Uterus (tissue), 4 donors: Measurements from ENCODE around the gene CADPS2. TPM values are rescaled to one million over a fixed set of nuclear protein-coding genes. Genes with fewer than 3 reads are reported as not detected.

Experiments used
- DNase-seq, 2 donors: peaks; one replicate each; pipeline ENCODE4 v3.0.0-alpha.2; 2019 to 2020
- H3K27ac ChIP-seq, 2 donors: fragments of 200-600 bp; sonication (generic); 1 replicate in 1 of 2; 2 replicates in 1 of 2; pipeline ENCODE4 v1.5.1; 2016 to 2018
- H3K27me3 ChIP-seq, 2 donors: fragments of 200-600 bp; sonication (generic); one replicate each; pipeline ENCODE4 v1.5.1; 2018 to 2019; ENCODE audit warnings: control low read depth in 1 of 2
- H3K36me3 ChIP-seq, 2 donors: fragments of 200-600 bp; sonication (generic); one replicate each; pipeline ENCODE4 v1.5.1; 2019; ENCODE audit warnings: control low read depth in 1 of 2
- H3K4me1 ChIP-seq, 2 donors: fragments of 200-600 bp; sonication (generic); one replicate each; pipeline ENCODE4 v1.5.1; 2018 to 2019; ENCODE audit warnings: control low read depth in 1 of 2
- H3K4me3 ChIP-seq, 2 donors: fragments of 200-600 bp; sonication (generic); 1 replicate in 1 of 2; 2 replicates in 1 of 2; pipeline ENCODE4 v1.5.1; 2018 to 2019; ENCODE audit warnings: mild to moderate bottlenecking in 1 of 2
- H3K9me3 ChIP-seq, 2 donors: fragments of 200-600 bp; sonication (generic); one replicate each; pipeline ENCODE4 v1.5.1; 2019; ENCODE audit warnings: control low read depth in 1 of 2
- CTCF ChIP-seq, 4 experiments: fragments of 200-600 bp in 2 of 4; fragments of 450-650 bp in 2 of 4; sonication (generic) in 2 of 4; IDR thresholded peaks; one replicate each; pipeline ENCODE4 v1.5.1; 2016 to 2019; ENCODE audit warnings: antibody characterized with exemption in 4 of 4, mild to moderate bottlenecking in 2 of 4, moderate library complexity in 1 of 4
- POLR2A ChIP-seq, 2 donors: fragments of 450-650 bp; IDR thresholded peaks; one replicate each; pipeline ENCODE4 v1.6.1; 2016; ENCODE audit warnings: antibody characterized with exemption in 2 of 2, mild to moderate bottlenecking in 1 of 2, moderate library complexity in 1 of 2
- intact Hi-C: fragments of 100-400 bp; cut with DNase I; formaldehyde crosslinking; loops from one replicate; pipeline ENCODE4 v1.15.1; 2023; ENCODE audit warnings: low total_unique reads
- total RNA-seq, 4 donors: library from RNA; depleted of rRNA in 3 of 4; stranded (reverse); fragments of >200 nt in 3 of 4; gene quantifications; one replicate each; pipeline versions ENCODE4 v1.1.0 to v1.2.4, GENCODE V29; 2014 to 2023
- donor health status: DM: yes; HTN: yes; CAD: no.

Gene CADPS2
- total RNA-seq, 4 donors from 2014 or later = 11.5 to 119 (median 36.8) TPM

GRCh38 chr7:122397381-122397780 is 488.9 kb downstream of the CADPS2 start:
- intact Hi-C loops = no loop called here
- no peak for DNase-seq
- no peaks in the 10 kb centered on the region for H3K9me3 ChIP-seq
- no peaks in the 10 kb centered on the region for H3K4me1 ChIP-seq
- H3K4me3 ChIP-seq = no peak overlapping the region
- no peaks in the 10 kb centered on the region for H3K36me3 ChIP-seq
- TF ChIP-seq CTCF (IDR thresholded peaks at IDR 0.05) = no peak
- TF ChIP-seq POLR2A (IDR thresholded peaks at IDR 0.05) = no peak
- no peak overlapping the region for H3K27ac ChIP-seq
- no peaks in the 10 kb centered on the region for H3K27me3 ChIP-seq

DNA sequence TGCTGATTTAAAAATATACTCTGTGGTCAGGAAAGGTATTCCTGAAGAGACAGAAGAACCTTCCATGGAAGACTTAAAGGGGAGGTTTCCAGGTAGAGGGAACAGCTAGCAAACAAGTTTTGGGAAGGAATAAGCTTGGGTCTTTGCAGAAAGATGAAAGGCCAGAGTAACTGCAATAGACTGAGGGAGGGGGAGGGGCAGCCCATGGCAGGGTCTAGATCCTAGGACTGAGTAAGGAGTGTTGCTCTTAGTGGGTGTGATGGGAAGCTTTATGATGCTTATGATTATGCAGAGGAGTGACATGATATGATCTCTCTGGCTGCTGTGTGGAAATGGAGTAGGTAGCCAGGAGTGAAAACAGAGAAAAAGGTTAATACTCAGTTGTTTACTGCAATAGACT is 491.7 kb downstream of the CADPS2 start:
- no peak for DNase-seq
- no peak for TF ChIP-seq CTCF (IDR thresholded peaks at IDR 0.05)
- TF ChIP-seq POLR2A (IDR thresholded peaks at IDR 0.05) = no peak
- Histone ChIP-seq H3K27me3 (no peaks in the 10 kb centered on the region), H3K27ac (no peak overlapping the region), H3K36me3 (no peaks in the 10 kb centered on the region), H3K4me1 (no peaks in the 10 kb centered on the region), H3K4me3 (no peak overlapping the region), H3K9me3 (no peaks in the 10 kb centered on the region)
- intact Hi-C loops = no loop called here

DNA sequence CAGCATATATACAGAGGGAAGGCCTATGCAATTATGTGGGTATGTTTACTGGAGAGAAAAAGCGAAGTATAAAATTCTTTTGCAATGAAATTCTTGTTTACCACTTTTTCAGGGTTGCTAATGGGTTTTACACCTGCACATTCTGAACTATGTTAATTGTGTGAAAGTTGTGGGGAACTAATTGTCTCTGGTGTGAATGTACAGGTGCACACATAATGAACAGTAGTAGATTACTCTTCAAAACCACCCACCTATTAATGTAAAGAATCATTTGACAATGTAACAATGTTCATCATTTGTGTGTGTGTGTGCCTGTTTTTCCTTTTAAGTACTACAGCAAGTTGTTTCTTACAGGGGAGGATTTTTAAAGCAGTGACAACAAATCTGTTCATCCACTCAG is 501.7 kb downstream of the CADPS2 start:
- intact Hi-C loops = no loop called here
- H3K36me3 ChIP-seq = no peaks in the 10 kb centered on the region
- TF ChIP-seq CTCF (IDR thresholded peaks at IDR 0.05) = no peak
- no peaks in the 10 kb centered on the region for H3K9me3 ChIP-seq
- H3K4me1 ChIP-seq = no peaks in the 10 kb centered on the region
- no peaks in the 10 kb centered on the region for H3K27me3 ChIP-seq
- H3K27ac ChIP-seq = no peak overlapping the region
- no peak overlapping the region for H3K4me3 ChIP-seq
- no peak for DNase-seq

DNA sequence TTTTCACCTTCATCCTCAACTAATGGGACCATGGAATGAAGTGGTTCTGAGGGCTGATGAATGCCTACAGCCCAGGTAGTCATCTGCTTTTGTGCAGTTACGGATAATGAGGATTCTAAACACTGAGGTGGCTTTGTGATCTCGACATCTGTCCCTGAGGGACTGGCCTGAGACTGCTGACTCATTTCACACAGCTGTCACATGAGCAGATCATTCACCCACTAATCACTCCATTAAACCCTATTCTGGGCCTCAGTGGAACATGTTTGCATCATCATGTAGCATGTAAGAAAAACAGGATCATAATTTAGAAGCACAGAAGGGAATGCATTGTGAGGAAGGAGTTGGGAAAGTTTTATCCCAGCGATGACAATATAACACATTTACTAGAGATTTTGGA is 502.3 kb downstream of the CADPS2 start:
- no peaks in the 10 kb centered on the region for H3K36me3 ChIP-seq
- no peaks in the 10 kb centered on the region for H3K27me3 ChIP-seq
- no peak overlapping the region for H3K4me3 ChIP-seq
- H3K27ac ChIP-seq = no peak overlapping the region
- no peaks in the 10 kb centered on the region for H3K4me1 ChIP-seq
- no peak for TF ChIP-seq CTCF (IDR thresholded peaks at IDR 0.05)
- TF ChIP-seq POLR2A (IDR thresholded peaks at IDR 0.05) = no peak
- DNase-seq = no peak
- intact Hi-C loops = no loop called here
- no peaks in the 10 kb centered on the region for H3K9me3 ChIP-seq

DNA sequence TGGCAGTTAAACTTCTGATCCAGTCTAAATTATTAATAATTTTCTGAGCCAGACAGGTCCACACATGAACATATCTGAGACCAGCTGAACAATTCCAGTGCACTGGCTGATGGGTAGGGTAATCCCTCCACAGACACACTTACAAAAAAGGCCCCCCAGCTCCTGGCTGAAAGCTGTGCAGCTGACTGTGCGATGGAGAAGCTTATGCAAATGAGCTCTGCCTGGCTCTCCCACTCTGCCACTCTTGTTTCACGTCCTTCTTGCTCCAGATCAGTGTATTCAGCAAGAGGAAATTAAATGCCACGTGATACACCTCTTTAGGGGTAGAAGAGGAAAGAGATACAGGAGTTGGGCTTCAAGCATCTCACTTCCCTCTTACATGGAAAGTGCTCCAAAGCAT is 505.3 kb downstream of the CADPS2 start:
- no peaks in the 10 kb centered on the region for H3K4me1 ChIP-seq
- intact Hi-C loops = no loop called here
- no peaks in the 10 kb centered on the region for H3K36me3 ChIP-seq
- no peaks in the 10 kb centered on the region for H3K27me3 ChIP-seq
- H3K4me3 ChIP-seq = no peak overlapping the region
- no peak for DNase-seq
- no peaks in the 10 kb centered on the region for H3K9me3 ChIP-seq
- H3K27ac ChIP-seq = no peak overlapping the region
- no peak for TF ChIP-seq CTCF (IDR thresholded peaks at IDR 0.05)
- no peak for TF ChIP-seq POLR2A (IDR thresholded peaks at IDR 0.05)
